ENCODE results near the gene MDK. TPM values are rescaled to one million over a fixed set of nuclear protein-coding genes. Genes with fewer than 3 reads are reported as not detected.

MDK gene
- total RNA-seq, 1 experiment from 2014 or later = 399 TPM

GRCh38 chr11:46356924-46357482 lies 24.5 kb upstream of the MDK start:
- POLR2A ChIA-PET (ENCODE audit: unreplicated experiment) = no interaction called here
- BruUV-seq (replicated peaks) = no TSS peak
- Histone ChIP-seq H4K20me1 (ENCODE audit: insufficient read depth) (peaks cover 9% of the 10 kb centered on the region; the same call in 1 of the 2 replicates), H3K27me3 (ENCODE audit: insufficient read depth, low read depth) (no peaks in the 10 kb centered on the region), H3K4me3 (no peak overlapping the region), H3K36me3 (ENCODE audit: low read depth) (peaks cover 10% of the 10 kb centered on the region; the same call in 1 of the 2 replicates), H3K4me1 (replicated peaks; ENCODE audit: insufficient read depth) (no peaks in the 10 kb centered on the region), H3K4me2 (no peak overlapping the region), H3K27ac (no peak overlapping the region), H3K79me2 (ENCODE audit: low read depth) (peaks cover 41% of the 10 kb centered on the region), H3K9me3 (ENCODE audit: insufficient read depth, low read depth) (no peaks in the 10 kb centered on the region), H3F3A (ENCODE audit: insufficient read depth, low read depth) (no peaks in the 10 kb centered on the region), H3K9me2 (ENCODE audit: insufficient read depth) (no peaks in the 10 kb centered on the region), H2AFZ (no peak overlapping the region)
- no peak for DNase-seq
- intact Hi-C loops (cut with micrococcal nuclease; ENCODE audit: unreplicated experiment) = no loop called here
- TF ChIP-seq, protein P1, sequence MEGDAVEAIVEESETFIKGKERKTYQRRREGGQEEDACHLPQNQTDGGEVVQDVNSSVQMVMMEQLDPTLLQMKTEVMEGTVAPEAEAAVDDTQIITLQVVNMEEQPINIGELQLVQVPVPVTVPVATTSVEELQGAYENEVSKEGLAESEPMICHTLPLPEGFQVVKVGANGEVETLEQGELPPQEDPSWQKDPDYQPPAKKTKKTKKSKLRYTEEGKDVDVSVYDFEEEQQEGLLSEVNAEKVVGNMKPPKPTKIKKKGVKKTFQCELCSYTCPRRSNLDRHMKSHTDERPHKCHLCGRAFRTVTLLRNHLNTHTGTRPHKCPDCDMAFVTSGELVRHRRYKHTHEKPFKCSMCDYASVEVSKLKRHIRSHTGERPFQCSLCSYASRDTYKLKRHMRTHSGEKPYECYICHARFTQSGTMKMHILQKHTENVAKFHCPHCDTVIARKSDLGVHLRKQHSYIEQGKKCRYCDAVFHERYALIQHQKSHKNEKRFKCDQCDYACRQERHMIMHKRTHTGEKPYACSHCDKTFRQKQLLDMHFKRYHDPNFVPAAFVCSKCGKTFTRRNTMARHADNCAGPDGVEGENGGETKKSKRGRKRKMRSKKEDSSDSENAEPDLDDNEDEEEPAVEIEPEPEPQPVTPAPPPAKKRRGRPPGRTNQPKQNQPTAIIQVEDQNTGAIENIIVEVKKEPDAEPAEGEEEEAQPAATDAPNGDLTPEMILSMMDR (conservative IDR thresholded peaks at IDR 0.05) = no peak
- no peak for TF ChIP-seq EZH2 (IDR thresholded peaks at IDR 0.05; ENCODE audit: low read depth)
- CTCF ChIA-PET = no interaction called here

DNA sequence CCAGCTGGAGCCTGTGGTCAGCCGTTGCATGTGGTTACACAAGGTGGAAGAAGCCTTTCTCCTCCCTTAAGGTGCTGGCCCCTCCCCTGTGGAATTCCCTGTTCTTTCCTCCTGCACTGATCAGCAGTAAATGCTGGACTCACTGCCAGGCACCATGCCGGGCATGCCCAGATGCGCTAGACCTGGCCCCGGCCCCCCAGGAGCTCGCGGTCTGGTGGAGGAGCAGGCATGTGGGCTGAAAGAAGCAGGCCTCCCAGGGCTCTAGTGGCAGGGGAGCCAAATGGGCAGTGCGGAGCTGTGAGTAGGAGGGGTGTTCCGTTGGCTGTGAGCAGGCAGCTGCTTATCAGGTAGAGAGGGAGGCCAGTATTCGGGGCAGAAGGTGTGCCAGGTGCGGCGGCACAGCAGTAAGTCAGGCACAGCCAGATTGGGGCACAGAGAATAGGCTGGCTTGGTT lies 24.0 kb upstream of the MDK start:
- no peaks in the 10 kb centered on the region for H3K9me2 ChIP-seq (ENCODE audit: insufficient read depth)
- H3K4me2 ChIP-seq = no peak overlapping the region
- no peak for TF ChIP-seq EZH2 (IDR thresholded peaks at IDR 0.05; ENCODE audit: low read depth)
- TF ChIP-seq, protein P1 (conservative IDR thresholded peaks at IDR 0.05) = no peak
- H3K4me1 ChIP-seq (replicated peaks; ENCODE audit: insufficient read depth) = peaks cover 3% of the 10 kb centered on the region
- intact Hi-C loops (cut with micrococcal nuclease; ENCODE audit: unreplicated experiment) = no loop called here
- CTCF ChIA-PET = no interaction called here
- peaks cover 10% of the 10 kb centered on the region; the same call in 1 of the 2 replicates for H3K36me3 ChIP-seq (ENCODE audit: low read depth)
- peaks cover 38% of the 10 kb centered on the region for H3K79me2 ChIP-seq (ENCODE audit: low read depth)
- H3K4me3 ChIP-seq = no peak overlapping the region
- H3F3A ChIP-seq (ENCODE audit: insufficient read depth, low read depth) = peaks cover 2% of the 10 kb centered on the region; the same call in 1 of the 2 replicates
- DNase-seq = no peak
- BruUV-seq (replicated peaks) = no TSS peak
- H3K9me3 ChIP-seq (ENCODE audit: insufficient read depth, low read depth) = no peaks in the 10 kb centered on the region
- H2AFZ ChIP-seq = no peak overlapping the region
- peaks cover 8% of the 10 kb centered on the region; the same call in 1 of the 2 replicates for H4K20me1 ChIP-seq (ENCODE audit: insufficient read depth)
- no peaks in the 10 kb centered on the region for H3K27me3 ChIP-seq (ENCODE audit: insufficient read depth, low read depth)
- H3K27ac ChIP-seq = no peak overlapping the region
- POLR2A ChIA-PET (ENCODE audit: unreplicated experiment) = no interaction called here

- Histone ChIP-seq H3K27me3 (ENCODE audit: insufficient read depth, low read depth) (no peaks in the 10 kb centered on the region), H3K9me2 (ENCODE audit: insufficient read depth) (no peaks in the 10 kb centered on the region), H3K79me2 (ENCODE audit: low read depth) (peaks cover 30% of the 10 kb centered on the region), H3K36me3 (ENCODE audit: low read depth) (no peaks in the 10 kb centered on the region), H4K20me1 (ENCODE audit: insufficient read depth) (peaks cover 11% of the 10 kb centered on the region; the same call in 1 of the 2 replicates), H3K9me3 (ENCODE audit: insufficient read depth, low read depth) (no peaks in the 10 kb centered on the region), H2AFZ (no peak overlapping the region), H3F3A (ENCODE audit: insufficient read depth, low read depth) (peaks cover 12% of the 10 kb centered on the region; the same call in 1 of the 2 replicates), H3K4me2 (no peak overlapping the region), H3K4me3 (no peak overlapping the region), H3K27ac (no peak overlapping the region), H3K4me1 (replicated peaks; ENCODE audit: insufficient read depth) (peaks cover 22% of the 10 kb centered on the region)
- ChIA-PET POLR2A (ENCODE audit: unreplicated experiment) (no interaction called here), CTCF (no interaction called here)
- intact Hi-C loops (cut with micrococcal nuclease; ENCODE audit: unreplicated experiment) = loop anchor here (5.0 kb wide), 1 partner anchor 257 kb away; the partner anchor contains the start of genes ATG13 and HARBI1
- no TSS peak for BruUV-seq (replicated peaks)
- no peak for TF ChIP-seq EZH2 (IDR thresholded peaks at IDR 0.05; ENCODE audit: low read depth)
- TF ChIP-seq, protein P1 (conservative IDR thresholded peaks at IDR 0.05) = no peak
- DNase-seq = no peak
These were observed 21.5 kb upstream of the MDK start for GRCh38 chr11:46359953-46360352.
